Stimulated activated CD4-positive, alpha-beta T cell treated with anti-CD3 and anti-CD28 coated beads, Interleukin-15, amount 100 ng/mL, for 1 hour (primary cell): Measurements from ENCODE around the gene SPAG4.
A peak's percentile ranks its signal among the peaks of the same experiment; 100 is the strongest.

ENCODE experiments used
- DNase-seq, 2 donors: peaks; one replicate each; pipeline ENCODE4 v3.0.0-alpha.2; 2020; ENCODE audit warnings: low read depth in 1 of 2, low spot score in 1 of 2

Gene SPAG4

DNA sequence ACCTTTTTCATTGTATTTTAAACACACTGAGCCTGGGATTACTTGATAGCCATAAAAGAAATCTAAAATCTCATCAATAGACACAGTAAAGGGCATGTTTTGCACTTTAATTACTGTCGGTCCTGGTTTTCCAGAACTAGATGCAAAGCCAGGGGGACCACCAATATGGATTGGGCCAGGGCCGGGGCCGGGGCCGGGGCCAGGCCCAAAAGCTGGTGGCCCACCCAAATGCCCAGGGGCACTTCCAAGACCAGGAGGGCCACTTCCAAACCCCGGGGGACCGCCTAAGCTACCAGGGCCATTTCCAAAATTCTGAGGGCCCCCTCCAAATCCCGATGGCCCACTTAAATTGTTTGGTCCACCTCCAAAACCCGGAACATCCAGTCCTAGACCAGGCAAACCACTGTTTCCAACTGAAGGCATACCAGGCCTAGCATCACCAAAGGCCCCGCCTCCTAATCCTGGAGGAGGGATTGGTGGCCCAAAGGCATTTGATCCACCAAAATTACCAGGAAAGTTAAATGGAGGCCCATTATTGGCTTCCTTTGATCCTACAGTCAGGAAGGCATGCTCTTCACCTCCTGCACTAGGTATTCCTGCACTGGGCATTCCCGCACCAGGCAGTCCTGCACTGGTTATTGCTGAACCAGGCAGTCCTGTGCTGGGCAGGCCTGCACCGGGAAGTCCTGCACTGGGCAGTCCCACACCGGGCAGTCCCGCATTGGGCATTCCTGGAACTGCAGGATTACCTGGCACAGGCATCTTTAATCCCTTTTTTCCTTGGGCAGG lies 37.2 kb downstream of the SPAG4 start:
- no peak for DNase-seq

DNA sequence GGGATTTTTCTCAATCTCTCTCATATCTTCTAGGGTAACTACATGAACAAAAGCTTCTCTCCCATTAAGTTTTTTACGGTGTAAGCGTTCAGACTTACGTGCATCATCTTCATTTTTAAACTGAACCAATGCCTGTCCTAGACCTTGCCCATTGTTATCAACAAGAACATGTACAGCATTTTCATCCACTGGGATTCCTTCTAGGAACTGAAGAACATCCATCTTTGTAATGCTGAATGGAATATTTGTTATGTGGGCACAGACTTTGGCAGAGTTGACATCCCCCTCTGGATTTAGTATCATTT lies 37.8 kb downstream of the SPAG4 start:
- DNase-seq: no peak

DNA sequence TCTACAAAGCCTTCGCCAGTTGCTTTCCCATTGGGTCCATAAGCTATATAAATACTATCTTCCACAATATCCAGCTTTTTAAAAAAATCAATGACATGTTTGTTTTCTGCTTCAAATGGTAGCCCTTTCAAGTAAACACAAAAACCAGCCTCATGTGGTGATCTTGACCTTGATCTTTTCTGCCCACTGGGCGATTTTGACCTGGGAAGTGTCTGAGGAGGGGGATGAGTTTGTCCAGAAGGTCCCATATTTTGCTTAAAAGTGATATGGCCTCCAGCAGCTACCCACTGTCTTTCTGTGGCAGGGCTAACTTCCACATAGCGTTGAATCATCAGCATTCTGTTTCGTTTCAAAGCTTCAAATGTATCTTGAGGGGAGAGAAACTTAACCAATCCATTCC lies 38.3 kb downstream of the SPAG4 start:
- DNase-seq: no peak

DNA sequence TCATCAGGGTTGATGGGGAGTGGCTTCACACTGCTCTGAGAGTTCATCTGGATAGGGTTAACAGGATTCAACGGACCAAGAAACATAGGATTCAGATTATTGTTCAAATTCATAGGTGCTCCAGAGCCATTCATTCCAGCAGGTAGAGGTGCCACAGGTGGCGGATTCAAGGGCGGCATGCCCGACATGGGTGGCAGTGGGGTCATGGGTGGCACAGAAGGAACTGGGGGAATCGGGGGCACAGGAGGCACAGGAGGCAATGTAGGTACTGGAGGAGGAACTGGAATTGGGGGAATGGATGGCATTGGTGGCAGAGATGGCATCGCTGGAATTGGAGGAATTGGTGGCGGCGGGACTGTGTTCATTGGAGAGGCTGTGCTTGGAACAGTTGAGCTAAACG lies 38.8 kb downstream of the SPAG4 start:
- no peak for DNase-seq

DNA sequence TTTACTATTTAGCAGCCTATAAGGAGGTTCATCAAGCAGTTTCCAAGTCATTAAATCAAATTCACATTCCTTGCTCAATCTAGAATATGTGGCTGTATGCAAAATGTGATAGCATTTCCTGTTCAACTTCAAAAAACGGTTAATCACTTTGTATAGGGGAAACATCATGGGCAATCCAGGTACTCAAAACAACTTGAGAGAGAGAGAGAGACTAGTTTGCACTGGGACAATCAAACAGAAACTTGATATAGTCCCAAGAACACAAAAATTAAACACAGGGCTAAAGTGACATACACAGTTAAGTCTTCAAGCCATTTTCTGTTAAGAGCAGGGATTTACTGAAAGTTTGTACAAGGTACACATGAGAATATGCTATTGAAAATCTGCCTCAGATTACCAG lies 41.6 kb downstream of the SPAG4 start:
- no peak for DNase-seq

DNA sequence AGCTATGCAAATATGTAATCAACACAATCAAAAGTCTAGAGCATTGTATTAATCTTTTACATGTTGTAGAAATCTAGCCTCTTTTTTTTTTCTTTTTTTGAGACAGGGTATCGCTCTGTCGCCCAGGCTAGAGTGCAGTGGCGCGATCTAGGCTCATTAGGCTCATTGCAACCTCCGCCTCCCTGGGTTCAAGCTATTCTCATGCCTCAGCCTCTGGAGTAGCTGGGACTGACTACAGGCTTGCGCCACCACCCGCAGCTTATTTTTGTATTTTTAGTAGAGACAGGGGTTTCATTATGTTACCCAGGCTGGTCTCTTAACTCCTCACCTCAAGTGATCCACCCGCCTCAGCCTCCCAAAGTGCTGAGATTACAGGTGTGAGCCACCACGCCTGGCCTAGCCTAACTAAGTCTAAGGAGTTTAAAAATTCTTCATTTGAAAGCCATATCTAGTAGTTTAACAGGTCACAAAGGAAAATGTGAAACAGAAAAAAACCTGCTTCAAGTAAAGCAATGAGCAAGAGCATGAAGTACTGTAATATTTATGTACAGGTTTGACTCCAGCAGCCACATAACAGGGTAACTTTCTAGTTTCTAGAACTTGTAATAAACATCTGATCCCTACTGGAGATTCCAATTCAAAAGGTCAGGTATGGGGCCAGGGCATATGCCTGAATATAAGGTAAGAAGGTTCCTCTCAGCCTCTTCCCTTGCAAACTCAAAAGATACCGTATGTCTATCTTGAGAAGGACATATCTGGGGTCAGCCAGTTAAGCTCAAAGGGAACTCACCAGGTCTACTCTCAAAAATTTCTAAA lies 44.7 kb downstream of the SPAG4 start:
- DNase-seq: peak in 1 of 2 donors; percentile 12

DNA sequence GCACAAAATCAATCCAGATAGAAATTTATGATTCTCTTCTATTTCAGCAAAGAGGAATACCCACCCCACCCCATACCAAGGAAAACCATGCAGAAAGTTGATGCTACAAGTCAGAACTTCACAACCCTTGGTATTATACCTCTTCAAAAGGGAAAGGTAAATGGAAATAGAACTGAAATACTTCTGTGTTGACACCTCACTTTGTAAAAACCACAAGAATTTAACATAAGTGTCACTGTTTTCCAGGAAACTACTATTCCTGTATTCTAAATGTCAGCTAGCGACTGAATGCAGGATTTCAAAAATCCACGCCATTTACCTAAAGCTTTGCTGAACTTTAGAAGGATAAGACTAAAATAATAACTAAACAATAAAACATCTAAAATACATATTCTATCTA lies 45.4 kb downstream of the SPAG4 start:
- no peak for DNase-seq

DNA sequence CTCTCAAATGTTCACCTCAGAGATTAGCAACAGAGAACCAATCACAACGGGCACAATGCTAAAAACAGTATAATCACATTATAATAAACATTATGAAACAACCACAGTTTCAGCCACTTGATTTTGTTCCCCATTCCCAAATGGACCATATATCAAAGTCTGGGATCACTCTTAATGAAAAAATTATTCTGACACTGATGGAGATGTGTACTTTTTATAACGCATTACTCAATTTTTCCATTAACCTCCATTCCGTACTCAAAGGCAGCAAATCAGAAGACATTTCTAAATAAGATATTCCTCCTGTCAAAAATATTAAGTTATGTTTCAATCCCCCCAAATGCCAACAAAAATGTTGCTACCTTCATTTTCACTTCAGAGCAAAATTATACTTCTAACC lies 46.3 kb downstream of the SPAG4 start:
- DNase-seq: no peak

DNA sequence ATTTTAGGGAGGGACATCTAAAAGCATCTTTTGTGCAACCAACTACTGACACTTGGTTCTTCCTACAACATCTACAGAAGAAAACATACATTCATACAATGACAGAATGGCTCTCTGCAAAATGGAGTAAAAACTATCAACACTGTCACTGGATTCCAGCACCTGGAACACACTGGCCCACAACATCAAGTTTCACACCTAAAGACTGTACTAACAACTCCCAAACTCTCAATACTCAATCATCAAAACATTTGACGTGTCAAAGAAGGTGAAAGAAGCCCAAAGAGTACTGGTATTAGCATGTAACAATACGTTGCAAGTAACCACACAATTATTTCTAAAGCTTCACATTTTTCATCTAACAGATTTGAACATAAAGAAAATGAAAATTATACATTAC lies 46.9 kb downstream of the SPAG4 start:
- DNase-seq: no peak

DNA sequence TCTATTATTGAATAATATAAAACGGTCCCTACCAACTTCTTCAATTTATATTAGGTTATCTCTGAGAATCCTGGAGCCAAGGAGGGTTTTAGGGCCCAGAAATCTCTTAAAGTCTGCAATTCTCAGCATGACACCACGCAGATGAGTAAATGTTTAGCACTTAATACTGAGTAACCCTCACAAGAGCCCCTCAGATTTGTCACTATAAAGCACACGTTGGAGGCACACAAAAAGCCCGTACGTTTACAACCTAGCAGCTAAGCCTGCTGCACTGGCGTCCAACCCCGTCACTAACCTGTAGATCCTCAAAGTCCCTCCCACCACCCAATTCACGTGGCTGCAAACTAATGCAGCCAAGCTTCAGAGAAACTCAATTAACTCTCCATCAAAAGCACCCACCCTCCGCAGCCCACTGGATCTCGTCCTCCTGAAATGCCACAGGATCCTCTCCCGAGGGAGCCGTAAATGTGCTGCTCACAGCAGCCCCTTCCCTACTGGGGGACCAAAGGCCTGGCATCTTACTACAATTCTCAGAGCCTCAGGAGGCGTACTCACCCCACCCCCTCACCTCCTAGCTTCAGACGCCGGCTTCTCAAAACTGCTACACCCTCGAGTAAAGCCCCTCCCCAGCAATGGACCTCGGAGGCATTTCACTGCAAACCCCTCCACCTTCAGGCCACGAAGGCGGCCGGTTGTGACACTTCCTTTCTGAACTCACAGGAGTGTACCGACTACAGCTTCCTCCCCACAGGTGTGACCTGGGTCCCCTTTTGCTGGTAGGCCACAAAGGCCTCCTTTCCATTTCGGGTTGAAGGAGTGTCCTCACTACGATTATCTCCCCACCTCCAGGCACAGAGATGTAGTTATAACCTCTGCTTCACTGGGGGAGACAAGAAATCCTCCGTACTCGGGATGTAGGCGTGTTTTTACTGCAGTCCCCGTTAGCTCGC lies 48.2 kb downstream of the SPAG4 start:
- peak; percentile 28 to 41 for DNase-seq

DNA sequence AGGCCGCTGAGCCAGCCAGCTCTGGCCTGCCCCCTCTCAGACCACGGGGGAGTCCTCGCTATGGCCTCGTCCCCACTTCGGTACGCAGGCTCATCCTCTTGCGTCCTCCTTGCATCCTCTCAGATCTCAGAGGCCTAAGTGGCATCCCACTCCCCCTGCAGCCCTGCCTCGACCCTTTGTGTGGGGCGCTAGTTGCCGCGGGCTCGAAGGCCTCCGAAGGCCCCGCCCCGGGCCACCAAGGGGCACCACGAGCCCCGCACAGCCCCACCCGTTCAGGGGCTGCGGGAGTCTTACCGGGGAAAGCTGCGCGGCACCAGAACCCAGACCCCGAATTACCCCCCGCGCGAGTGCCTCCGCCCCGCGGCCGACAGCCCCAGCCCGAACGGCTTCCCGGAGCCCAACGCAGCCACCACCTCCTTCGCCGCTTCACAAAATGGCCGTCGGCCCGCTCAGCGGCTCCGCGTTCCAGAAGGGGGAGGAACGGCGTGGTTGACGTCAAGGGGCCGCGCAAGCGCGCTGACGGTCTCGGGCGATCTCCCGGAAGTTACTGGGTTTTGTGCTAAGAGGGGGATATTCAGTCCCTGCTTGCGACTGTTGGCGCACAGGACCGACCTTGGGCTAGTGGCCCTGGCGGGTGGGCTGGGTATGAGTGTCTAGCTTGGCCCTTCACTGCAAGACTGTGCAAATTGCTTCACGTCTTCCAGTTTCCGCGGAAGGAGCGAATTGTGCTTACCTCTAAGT lies 49.0 kb downstream of the SPAG4 start, which contains the start of the genes CPNE1 and RBM12:
CPNE1 (minus strand) TSS at position 435 of the 741 bp plus-strand sequence. CDS start 31,977 bp downstream, outside the sequence.
RBM12 (minus strand) TSS at position 435 of the 741 bp plus-strand sequence. CDS start 9,578 bp downstream, outside the sequence.
- peak; percentile 85 to 86 for DNase-seq

DNA sequence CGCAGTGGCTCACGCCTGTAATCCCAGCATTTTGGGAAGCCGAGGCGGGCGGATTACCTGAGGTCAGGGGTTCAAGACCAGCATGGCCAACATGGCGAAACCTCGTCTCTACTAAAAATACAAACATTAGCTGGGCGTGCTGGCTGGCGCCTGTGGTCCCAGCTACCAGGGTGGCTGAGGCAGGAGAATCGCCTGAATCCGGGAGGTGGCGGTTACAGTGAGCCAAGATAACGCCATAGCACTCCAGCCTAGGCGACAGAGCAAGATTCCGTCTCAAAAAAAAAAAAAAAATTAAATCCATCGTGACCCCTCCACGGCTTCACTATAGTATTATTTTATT lies 50.3 kb downstream of the SPAG4 start:
- DNase-seq: no peak

DNA sequence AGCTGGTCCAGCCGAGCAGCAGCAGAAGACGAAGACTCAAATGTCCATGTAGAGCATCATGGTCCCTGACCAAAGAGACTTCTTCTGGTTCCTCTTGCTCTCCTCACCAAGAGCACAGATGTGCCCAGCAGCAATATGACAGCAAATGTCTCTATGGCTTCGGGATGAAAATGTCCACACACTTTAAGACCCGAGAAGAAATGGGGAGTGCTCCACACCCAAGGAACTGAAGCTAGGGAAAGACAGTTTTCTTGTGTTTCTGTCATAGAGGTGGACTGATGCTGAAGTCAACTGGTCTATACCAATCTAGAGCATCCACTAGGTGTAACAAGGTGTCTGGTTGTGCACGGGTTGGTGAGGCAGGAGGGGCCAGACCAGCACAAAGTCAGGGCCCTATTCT lies 53.6 kb downstream of the SPAG4 start:
- no peak for DNase-seq

DNA sequence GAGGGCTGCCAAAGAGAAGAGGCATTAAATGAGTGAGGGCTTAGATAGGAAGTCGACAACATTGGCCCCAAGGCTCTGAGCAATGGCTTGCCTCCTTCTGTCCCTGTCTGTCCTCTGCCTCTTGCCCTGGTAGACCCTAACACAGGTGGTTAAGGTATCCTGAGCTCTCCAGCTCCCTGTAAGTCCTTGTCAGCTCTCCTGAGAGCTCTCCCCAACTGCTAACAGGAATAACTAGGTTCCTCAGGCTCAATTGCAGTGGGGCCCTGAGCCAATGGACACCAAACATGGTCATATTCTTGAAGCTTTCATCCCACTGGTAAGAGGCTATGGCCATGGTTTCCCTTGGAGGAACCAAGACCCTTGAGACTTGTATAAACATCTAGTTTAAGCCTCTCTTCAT lies 54.1 kb downstream of the SPAG4 start:
- no peak for DNase-seq
